DOHH2 (cell line): ENCODE data around the gene RNF145.

Experiments used
- H3F3A ChIP-seq: fragments of 200-600 bp; sonication (generic), shearing (Covaris generic); 2 replicates; pipeline ENCODE4 v1.6.0; 2016; ENCODE audit warnings: antibody characterized with exemption, mild to moderate bottlenecking; ENCODE audit not compliant: control insufficient read depth, insufficient read depth
- H3K27ac ChIP-seq: fragments of 200-600 bp; sonication (generic); 2 replicates; pipeline ENCODE4 v1.5.1; 2014; ENCODE audit warnings: low read depth, mild to moderate bottlenecking, low read length, moderate library complexity
- H3K27me3 ChIP-seq: fragments of 200-600 bp; sonication (generic); 2 replicates; pipeline ENCODE4 v1.6.1; 2014; ENCODE audit warnings: mild to moderate bottlenecking, low read length, mixed read lengths; ENCODE audit not compliant: control insufficient read depth
- H3K36me3 ChIP-seq: fragments of 200-600 bp; sonication (generic); 2 replicates; pipeline ENCODE4 v1.6.1; 2014; ENCODE audit warnings: mild to moderate bottlenecking, low read length, moderate library complexity, mixed read lengths; ENCODE audit not compliant: control insufficient read depth
- H3K4me1 ChIP-seq: fragments of 200-600 bp; sonication (generic); 2 replicates; pipeline ENCODE4 v1.6.1; 2014; ENCODE audit warnings: mild to moderate bottlenecking, low read length, mixed read lengths; ENCODE audit not compliant: control insufficient read depth
- H3K4me2 ChIP-seq: fragments of 200-600 bp; sonication (generic); 2 replicates; pipeline ENCODE4 v1.6.0; 2014; ENCODE audit warnings: mild to moderate bottlenecking, low read length, moderate library complexity
- H3K4me3 ChIP-seq: fragments of 200-600 bp; sonication (generic); 2 replicates; pipeline ENCODE4 v1.5.1; 2014; ENCODE audit warnings: mild to moderate bottlenecking, low read length, mixed read lengths
- H3K79me2 ChIP-seq: fragments of 200-600 bp; sonication (generic); 2 replicates; pipeline ENCODE4 v1.6.1; 2014; ENCODE audit warnings: mild to moderate bottlenecking, low read length, mixed read lengths; ENCODE audit not compliant: control insufficient read depth
- H3K9me2 ChIP-seq: fragments of 200-600 bp; sonication (generic); replicated peaks from 2 replicates; pipeline ENCODE4 v1.6.1; 2014; ENCODE audit warnings: mild to moderate bottlenecking, low read length, mixed read lengths; ENCODE audit not compliant: control insufficient read depth
- H3K9me3 ChIP-seq: fragments of 200-600 bp; sonication (generic); 2 replicates; pipeline ENCODE4 v1.6.1; 2014; ENCODE audit warnings: antibody characterized with exemption, low read length, mixed read lengths; ENCODE audit not compliant: control insufficient read depth, insufficient read depth
- H4K20me1 ChIP-seq: fragments of 200-600 bp; sonication (generic); 2 replicates; pipeline ENCODE4 v1.6.0; 2014; ENCODE audit warnings: low read depth, mild to moderate bottlenecking, antibody characterized with exemption, low read length, moderate library complexity; ENCODE audit not compliant: control insufficient read depth, insufficient read depth
- EZH2phosphoT487 ChIP-seq: fragments of 200-600 bp; sonication (generic); IDR thresholded peaks from 2 replicates; pipeline ENCODE4 v1.6.1; 2017; ENCODE audit warnings: borderline replicate concordance, mild to moderate bottlenecking, antibody characterized with exemption, low read length, moderate library complexity, mixed read lengths
- TF ChIP-seq, protein P1 (sequence below): fragments of 200-600 bp; sonication (generic); IDR thresholded peaks from one replicate; pipeline ENCODE4 v1.5.1; 2014; ENCODE audit warnings: antibody characterized with exemption, mild to moderate bottlenecking, low read depth, low read length; ENCODE audit not compliant: poor library complexity, severe bottlenecking

Gene RNF145

GRCh38 chr5:159113405-159113804, 95.9 kb downstream of the RNF145 start:
- H3K79me2 ChIP-seq: no peaks in the 10 kb centered on the region

DNA sequence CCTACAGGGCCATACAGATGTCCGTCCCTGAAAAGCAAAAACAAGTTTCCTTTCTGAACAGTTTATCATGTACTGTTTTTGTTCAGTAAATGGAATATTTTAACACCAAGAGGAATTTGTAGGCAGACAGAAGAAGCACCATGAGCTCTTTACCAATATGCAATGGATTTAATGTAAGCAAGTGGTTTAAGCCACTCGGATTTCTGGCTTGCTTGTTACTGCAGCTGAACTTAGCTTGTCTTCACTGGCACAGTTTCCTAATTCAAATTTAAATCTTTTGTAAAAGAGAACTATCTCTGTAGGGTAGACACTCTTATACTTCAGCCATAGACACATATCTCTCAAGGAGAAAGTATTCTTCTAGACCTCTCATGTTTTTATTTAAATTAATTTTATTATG, 96.9 kb downstream of the RNF145 start:
- Histone ChIP-seq H3K4me1 (no peaks in the 10 kb centered on the region), H3K36me3 (no peaks in the 10 kb centered on the region), H3K9me2 (no peaks in the 10 kb centered on the region), H3K79me2 (no peaks in the 10 kb centered on the region), H3K9me3 (no peaks in the 10 kb centered on the region), H3K4me2 (no peak overlapping the region), H3K27me3 (no peaks in the 10 kb centered on the region), H3F3A (no peaks in the 10 kb centered on the region), H3K4me3 (no peak overlapping the region), H3K27ac (no peak overlapping the region), H4K20me1 (no peaks in the 10 kb centered on the region)
- TF ChIP-seq, protein P1, sequence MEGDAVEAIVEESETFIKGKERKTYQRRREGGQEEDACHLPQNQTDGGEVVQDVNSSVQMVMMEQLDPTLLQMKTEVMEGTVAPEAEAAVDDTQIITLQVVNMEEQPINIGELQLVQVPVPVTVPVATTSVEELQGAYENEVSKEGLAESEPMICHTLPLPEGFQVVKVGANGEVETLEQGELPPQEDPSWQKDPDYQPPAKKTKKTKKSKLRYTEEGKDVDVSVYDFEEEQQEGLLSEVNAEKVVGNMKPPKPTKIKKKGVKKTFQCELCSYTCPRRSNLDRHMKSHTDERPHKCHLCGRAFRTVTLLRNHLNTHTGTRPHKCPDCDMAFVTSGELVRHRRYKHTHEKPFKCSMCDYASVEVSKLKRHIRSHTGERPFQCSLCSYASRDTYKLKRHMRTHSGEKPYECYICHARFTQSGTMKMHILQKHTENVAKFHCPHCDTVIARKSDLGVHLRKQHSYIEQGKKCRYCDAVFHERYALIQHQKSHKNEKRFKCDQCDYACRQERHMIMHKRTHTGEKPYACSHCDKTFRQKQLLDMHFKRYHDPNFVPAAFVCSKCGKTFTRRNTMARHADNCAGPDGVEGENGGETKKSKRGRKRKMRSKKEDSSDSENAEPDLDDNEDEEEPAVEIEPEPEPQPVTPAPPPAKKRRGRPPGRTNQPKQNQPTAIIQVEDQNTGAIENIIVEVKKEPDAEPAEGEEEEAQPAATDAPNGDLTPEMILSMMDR: no peak
- TF ChIP-seq EZH2phosphoT487: no peak

More at GRCh38 chr5:159113405-159113804, 95.9 kb downstream of the RNF145 start:
- TF ChIP-seq, protein P1: no peak
- no peak for TF ChIP-seq EZH2phosphoT487
- H3K27ac ChIP-seq: no peak overlapping the region
- H3K4me1 ChIP-seq: no peaks in the 10 kb centered on the region
- no peak overlapping the region for H3K4me2 ChIP-seq
- no peaks in the 10 kb centered on the region for H3F3A ChIP-seq
- no peaks in the 10 kb centered on the region for H3K27me3 ChIP-seq
- H4K20me1 ChIP-seq: no peaks in the 10 kb centered on the region
- no peaks in the 10 kb centered on the region for H3K9me3 ChIP-seq
- no peaks in the 10 kb centered on the region for H3K9me2 ChIP-seq
- no peaks in the 10 kb centered on the region for H3K36me3 ChIP-seq
- H3K4me3 ChIP-seq: no peak overlapping the region
